Liver (tissue), 9 donors: ENCODE results near the gene CALY. TPM values are rescaled to one million over a fixed set of nuclear protein-coding genes. Genes with fewer than 3 reads are reported as not detected.

ENCODE experiments used
- DNase-seq: peaks from one replicate; pipeline ENCODE4 v3.0.0-alpha.2; 2017; ENCODE audit warnings: low spot score
- H3K27ac ChIP-seq, 2 donors: one replicate each; pipeline ENCODE4 v1.7.0; 2013; ENCODE audit warnings: inconsistent platforms in 2 of 2, low read length in 2 of 2, control low read depth in 1 of 2, low read depth in 1 of 2, mild to moderate bottlenecking in 1 of 2
- H3K27me3 ChIP-seq, 4 donors: one replicate each; pipeline versions ENCODE4 v1.6.1 to v1.7.0; 2013; ENCODE audit warnings: low read length in 3 of 4, inconsistent platforms in 1 of 4, mild to moderate bottlenecking in 1 of 4, moderate library complexity in 1 of 4; ENCODE audit not compliant: control insufficient read depth in 4 of 4, insufficient read depth in 4 of 4
- H3K36me3 ChIP-seq, 4 donors: one replicate each; pipeline versions ENCODE4 v1.6.1 to v1.7.0; 2013; ENCODE audit warnings: low read length in 3 of 4, mild to moderate bottlenecking in 3 of 4, low read depth in 1 of 4, moderate library complexity in 1 of 4; ENCODE audit not compliant: control insufficient read depth in 4 of 4, insufficient read depth in 3 of 4
- H3K4me1 ChIP-seq, 4 donors: one replicate each; pipeline versions ENCODE4 v1.6.1 to v1.7.0; 2013; ENCODE audit warnings: low read length in 3 of 4, mild to moderate bottlenecking in 3 of 4, moderate library complexity in 1 of 4; ENCODE audit not compliant: control insufficient read depth in 4 of 4, insufficient read depth in 4 of 4
- H3K4me3 ChIP-seq, 3 donors: one replicate each; pipeline versions ENCODE4 v1.6.1 to v1.7.0; 2013; ENCODE audit warnings: low read length in 3 of 3, control low read depth in 1 of 3, low read depth in 1 of 3, mild to moderate bottlenecking in 1 of 3
- H3K9ac ChIP-seq, 2 donors: one replicate each; pipeline ENCODE4 v1.7.0; 2013; ENCODE audit warnings: low read length in 2 of 2, mild to moderate bottlenecking in 2 of 2, moderate library complexity in 2 of 2, control low read depth in 1 of 2, low read depth in 1 of 2
- H3K9me3 ChIP-seq, 4 donors: one replicate each; pipeline versions ENCODE4 v1.6.1 to v1.7.0; 2013; ENCODE audit warnings: low read length in 3 of 4; ENCODE audit not compliant: control insufficient read depth in 4 of 4
- ATF3 ChIP-seq: IDR thresholded peaks from 2 replicates; pipeline ENCODE4 v1.6.1; 2016; ENCODE audit warnings: antibody characterized with exemption
- EGR1 ChIP-seq, 2 donors: IDR thresholded peaks; 2 replicates each; pipeline ENCODE4 v1.6.1; 2016 to 2018; ENCODE audit warnings: antibody characterized with exemption in 2 of 2, low read depth in 2 of 2
- FOXA1 ChIP-seq: IDR thresholded peaks from 2 replicates; pipeline ENCODE4 v1.6.1; 2016; ENCODE audit warnings: antibody characterized with exemption
- FOXA2 ChIP-seq: IDR thresholded peaks from 2 replicates; pipeline ENCODE4 v1.6.1; 2016; ENCODE audit warnings: antibody characterized with exemption
- HNF4A ChIP-seq, 2 donors: conservative IDR thresholded peaks; 2 replicates each; pipeline ENCODE4 v1.6.1; 2016; ENCODE audit warnings: antibody characterized with exemption in 2 of 2, mild to moderate bottlenecking in 2 of 2
- HNF4G ChIP-seq: IDR thresholded peaks from 2 replicates; pipeline ENCODE4 v1.6.1; 2016; ENCODE audit warnings: antibody characterized with exemption
- JUND ChIP-seq, 2 donors: IDR thresholded peaks; 2 replicates each; pipeline ENCODE4 v1.6.1; 2016; ENCODE audit warnings: antibody characterized with exemption in 2 of 2
- RXRA ChIP-seq, 2 donors: IDR thresholded peaks; 2 replicates each; pipeline ENCODE4 v1.6.1; 2017 to 2018; ENCODE audit warnings: antibody characterized with exemption in 2 of 2, mild to moderate bottlenecking in 1 of 2
- SP1 ChIP-seq: IDR thresholded peaks from 2 replicates; pipeline ENCODE4 v1.6.1; 2018; ENCODE audit warnings: antibody characterized with exemption, mild to moderate bottlenecking
- TAF1 ChIP-seq: conservative IDR thresholded peaks from 2 replicates; pipeline ENCODE4 v1.6.1; 2016; ENCODE audit warnings: antibody characterized with exemption, mild to moderate bottlenecking
- ZBTB33 ChIP-seq: IDR thresholded peaks from 2 replicates; pipeline ENCODE4 v1.6.1; 2016; ENCODE audit warnings: antibody characterized with exemption
- WGBS: extraction: QIAGEN DNeasy Blood & Tissue Kit; methylation state at CpG from one replicate; pipeline ENCODE4 v1.1.7; 2013; 5-methylcytosine and 5-hydroxymethylcytosine counted together
- polyA plus RNA-seq, 2 donors: library from polyadenylated mRNA; stranded (reverse) in 1 of 2; unstranded in 1 of 2; fragments of 200-250 nt in 1 of 2; fragments of >200 nt in 1 of 2; fragmentation: Nextera tagmentation in 1 of 2; extraction: Ambion mirVana in 1 of 2; gene quantifications; one replicate each; pipeline versions ENCODE4 v1.2.1 to v1.2.3, GENCODE V29; 2013 to 2015
- total RNA-seq, 2 donors: library from RNA; depleted of rRNA; stranded (reverse); fragments of >200 nt; gene quantifications; one replicate each; pipeline ENCODE4 v1.2.3, GENCODE V29; 2014
- TF ChIP-seq, protein P1 (sequence below): fragments of 150-350 bp; IDR thresholded peaks from 2 replicates; pipeline ENCODE4 v1.5.1; 2017; ENCODE audit warnings: improper control_type of control experiment, low read depth, low read length; ENCODE audit not compliant: missing input control
- TF ChIP-seq, protein P2 (sequence below): IDR thresholded peaks from 2 replicates; pipeline ENCODE4 v1.6.1; 2016; ENCODE audit warnings: antibody characterized with exemption, mild to moderate bottlenecking
- donor health status: healthy.
- donor health status: healthy.
- donor health status: healthy.
- donor health status: healthy.
- donor health status: healthy.

The CALY gene
- total and polyA plus RNA-seq, 4 donors, result 0.07 TPM; not detected in 3

DNA sequence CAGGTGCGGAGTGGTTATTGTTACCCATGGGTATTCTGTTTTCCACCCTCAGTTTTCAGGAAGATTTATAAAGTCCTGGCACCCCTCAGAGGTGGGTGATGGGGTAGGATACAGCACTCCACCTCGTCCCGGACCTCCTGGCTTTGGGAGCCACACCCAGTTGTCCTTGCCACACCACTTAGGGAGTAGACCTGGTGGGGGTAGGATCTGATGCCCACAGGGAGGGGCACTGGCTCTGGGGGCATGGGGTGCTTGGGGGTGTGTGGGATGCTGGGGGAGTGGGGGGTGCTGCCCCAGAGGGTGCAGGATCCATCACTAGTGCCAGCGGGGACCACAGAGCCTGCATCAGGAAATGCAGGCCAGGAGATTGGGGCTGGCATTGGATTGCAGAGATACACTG, 23.5 kb downstream of the CALY start (continued):
- no peak for TF ChIP-seq FOXA1
- no peak for TF ChIP-seq ZBTB33
- no peak for TF ChIP-seq TAF1
- no peak for TF ChIP-seq HNF4G
- TF ChIP-seq EGR1 (IDR thresholded peaks at IDR 0.05; ENCODE audit: low read depth in 2 of 2), result no peak

DNA sequence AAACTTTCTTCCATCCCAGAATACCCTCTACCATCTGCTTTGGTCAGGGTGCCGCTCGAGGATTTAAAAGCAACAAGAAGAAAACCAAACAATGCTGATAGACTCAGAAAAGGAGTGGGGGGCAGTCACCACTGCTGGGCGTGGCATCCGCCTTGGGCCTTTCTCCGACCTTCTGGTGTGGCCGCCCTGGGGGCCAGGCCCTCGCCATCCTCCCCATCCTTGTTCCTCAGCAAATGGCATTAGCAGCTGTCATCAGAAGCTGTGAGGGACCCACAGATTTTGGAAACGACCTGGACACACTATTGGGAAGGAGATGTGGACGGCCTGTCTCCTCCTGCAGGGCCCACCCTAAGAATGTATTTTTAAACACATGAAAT, 23.9 kb downstream of the CALY start:
- WGBS, result 94% methylated on average over 9 of the region's 9 CpGs
- H3K4me3 ChIP-seq, result no peak overlapping the region
- DNase-seq, result no peak

More for the DNA sequence above, 23.9 kb downstream of the CALY start:
- peaks cover 0 to 21% (median 10%) of the 10 kb centered on the region in 4 donors for H3K36me3 ChIP-seq
- H3K4me1 ChIP-seq, result peaks cover 2 to 21% (median 16%) of the 10 kb centered on the region in 4 donors
- H3K9ac ChIP-seq, result no peak overlapping the region
- no peak overlapping the region for H3K27ac ChIP-seq
- no peaks in the 10 kb centered on the region for H3K27me3 ChIP-seq
- TF ChIP-seq RXRA (IDR thresholded peaks at IDR 0.05) (no peak), SP1 (no peak), ATF3 (no peak), HNF4A (conservative IDR thresholded peaks at IDR 0.05) (no peak), JUND (IDR thresholded peaks at IDR 0.05) (no peak), FOXA1 (no peak), HNF4G (no peak), ZBTB33 (no peak), EGR1 (IDR thresholded peaks at IDR 0.05; ENCODE audit: low read depth in 2 of 2) (no peak), FOXA2 (no peak)
- TF ChIP-seq, protein P1, sequence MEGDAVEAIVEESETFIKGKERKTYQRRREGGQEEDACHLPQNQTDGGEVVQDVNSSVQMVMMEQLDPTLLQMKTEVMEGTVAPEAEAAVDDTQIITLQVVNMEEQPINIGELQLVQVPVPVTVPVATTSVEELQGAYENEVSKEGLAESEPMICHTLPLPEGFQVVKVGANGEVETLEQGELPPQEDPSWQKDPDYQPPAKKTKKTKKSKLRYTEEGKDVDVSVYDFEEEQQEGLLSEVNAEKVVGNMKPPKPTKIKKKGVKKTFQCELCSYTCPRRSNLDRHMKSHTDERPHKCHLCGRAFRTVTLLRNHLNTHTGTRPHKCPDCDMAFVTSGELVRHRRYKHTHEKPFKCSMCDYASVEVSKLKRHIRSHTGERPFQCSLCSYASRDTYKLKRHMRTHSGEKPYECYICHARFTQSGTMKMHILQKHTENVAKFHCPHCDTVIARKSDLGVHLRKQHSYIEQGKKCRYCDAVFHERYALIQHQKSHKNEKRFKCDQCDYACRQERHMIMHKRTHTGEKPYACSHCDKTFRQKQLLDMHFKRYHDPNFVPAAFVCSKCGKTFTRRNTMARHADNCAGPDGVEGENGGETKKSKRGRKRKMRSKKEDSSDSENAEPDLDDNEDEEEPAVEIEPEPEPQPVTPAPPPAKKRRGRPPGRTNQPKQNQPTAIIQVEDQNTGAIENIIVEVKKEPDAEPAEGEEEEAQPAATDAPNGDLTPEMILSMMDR, result no peak
- TF ChIP-seq, protein P2, sequence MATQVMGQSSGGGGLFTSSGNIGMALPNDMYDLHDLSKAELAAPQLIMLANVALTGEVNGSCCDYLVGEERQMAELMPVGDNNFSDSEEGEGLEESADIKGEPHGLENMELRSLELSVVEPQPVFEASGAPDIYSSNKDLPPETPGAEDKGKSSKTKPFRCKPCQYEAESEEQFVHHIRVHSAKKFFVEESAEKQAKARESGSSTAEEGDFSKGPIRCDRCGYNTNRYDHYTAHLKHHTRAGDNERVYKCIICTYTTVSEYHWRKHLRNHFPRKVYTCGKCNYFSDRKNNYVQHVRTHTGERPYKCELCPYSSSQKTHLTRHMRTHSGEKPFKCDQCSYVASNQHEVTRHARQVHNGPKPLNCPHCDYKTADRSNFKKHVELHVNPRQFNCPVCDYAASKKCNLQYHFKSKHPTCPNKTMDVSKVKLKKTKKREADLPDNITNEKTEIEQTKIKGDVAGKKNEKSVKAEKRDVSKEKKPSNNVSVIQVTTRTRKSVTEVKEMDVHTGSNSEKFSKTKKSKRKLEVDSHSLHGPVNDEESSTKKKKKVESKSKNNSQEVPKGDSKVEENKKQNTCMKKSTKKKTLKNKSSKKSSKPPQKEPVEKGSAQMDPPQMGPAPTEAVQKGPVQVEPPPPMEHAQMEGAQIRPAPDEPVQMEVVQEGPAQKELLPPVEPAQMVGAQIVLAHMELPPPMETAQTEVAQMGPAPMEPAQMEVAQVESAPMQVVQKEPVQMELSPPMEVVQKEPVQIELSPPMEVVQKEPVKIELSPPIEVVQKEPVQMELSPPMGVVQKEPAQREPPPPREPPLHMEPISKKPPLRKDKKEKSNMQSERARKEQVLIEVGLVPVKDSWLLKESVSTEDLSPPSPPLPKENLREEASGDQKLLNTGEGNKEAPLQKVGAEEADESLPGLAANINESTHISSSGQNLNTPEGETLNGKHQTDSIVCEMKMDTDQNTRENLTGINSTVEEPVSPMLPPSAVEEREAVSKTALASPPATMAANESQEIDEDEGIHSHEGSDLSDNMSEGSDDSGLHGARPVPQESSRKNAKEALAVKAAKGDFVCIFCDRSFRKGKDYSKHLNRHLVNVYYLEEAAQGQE, result no peak
- H3K9me3 ChIP-seq, result no peaks in the 10 kb centered on the region
